Natural killer cell (primary cell): ENCODE results near the gene GCNT3. TPM values are rescaled to one million over a fixed set of nuclear protein-coding genes. Genes with fewer than 3 reads are reported as not detected.

Experiments
- ATAC-seq, 3 donors: fragments of 150-1000 bp in 2 of 3; fragments of 200-7000 bp in 1 of 3; cut with Tn5 transposase; 1 replicate in 1 of 3; 2 replicates in 2 of 3; pipeline ENCODE4 v1.10.0; 2021; ENCODE audit warnings: mild to moderate bottlenecking in 2 of 3, moderate library complexity in 2 of 3
- DNase-seq, 2 donors: peaks; one replicate each; pipeline versions ENCODE4 v3.0.0 to v3.0.0-alpha.2; 2013 to 2021; ENCODE audit warnings: mixed read lengths in 1 of 2
- H3K27ac ChIP-seq: one replicate; pipeline ENCODE4 v1.5.1; 2013; ENCODE audit warnings: mild to moderate bottlenecking, low read length
- H3K27me3 ChIP-seq: one replicate; pipeline ENCODE4 v1.6.1; 2013; ENCODE audit warnings: low read length; ENCODE audit not compliant: control insufficient read depth, insufficient read depth
- H3K36me3 ChIP-seq: one replicate; pipeline ENCODE4 v1.6.1; 2013; ENCODE audit warnings: low read length; ENCODE audit not compliant: control insufficient read depth, insufficient read depth
- H3K4me1 ChIP-seq: one replicate; pipeline ENCODE4 v1.6.1; 2013; ENCODE audit warnings: low read length; ENCODE audit not compliant: control insufficient read depth, insufficient read depth
- H3K4me3 ChIP-seq: one replicate; pipeline ENCODE4 v1.5.1; 2013; ENCODE audit warnings: low read length
- H3K9me3 ChIP-seq: one replicate; pipeline ENCODE4 v1.6.1; 2013; ENCODE audit warnings: low read length; ENCODE audit not compliant: control insufficient read depth, insufficient read depth
- H3K27ac Mint-ChIP-seq, 2 donors: one replicate each; pipeline ENCODE4 v1.8.0; 2022; ENCODE audit warnings: mild to moderate bottlenecking in 2 of 2, mixed read lengths in 2 of 2, moderate library complexity in 1 of 2
- H3K27me3 Mint-ChIP-seq, 2 donors: one replicate each; pipeline ENCODE4 v1.8.0; 2022; ENCODE audit warnings: low read depth in 2 of 2, mixed read lengths in 2 of 2
- H3K36me3 Mint-ChIP-seq: one replicate; pipeline ENCODE4 v1.8.0; 2022; ENCODE audit warnings: mixed read lengths
- H3K4me1 Mint-ChIP-seq, 2 donors: one replicate each; pipeline ENCODE4 v1.8.0; 2022; ENCODE audit warnings: mixed read lengths in 2 of 2
- H3K4me3 Mint-ChIP-seq: one replicate; pipeline ENCODE4 v1.8.0; 2022; ENCODE audit warnings: mild to moderate bottlenecking, moderate library complexity, mixed read lengths
- H3K9me3 Mint-ChIP-seq, 2 donors: one replicate each; pipeline ENCODE4 v1.8.0; 2022; ENCODE audit warnings: mixed read lengths in 2 of 2
- WGBS: methylation state at CpG from one replicate; pipeline ENCODE4 v1.1.7; 2013; ENCODE audit warnings: missing lambda C conversion rate; ENCODE audit not compliant: insufficient coverage; 5-methylcytosine and 5-hydroxymethylcytosine counted together
- intact Hi-C: fragments of 100-400 bp; cut with micrococcal nuclease; formaldehyde crosslinking; loops from one replicate; pipeline ENCODE4 v1.14.2; 2022
- total RNA-seq, 4 donors: library from RNA; stranded (reverse); fragments of 120-200 nt in 1 of 4; gene quantifications; one replicate each; pipeline versions ENCODE4 v1.2.3 to v1.2.4, GENCODE V29; 2013 to 2022
- TF ChIP-seq, protein P1 (sequence below): fragments of 200-600 bp; IDR thresholded peaks from one replicate; pipeline ENCODE4 v1.8.0; 2022; ENCODE audit warnings: antibody characterized with exemption

The GCNT3 gene
- total RNA-seq, 3 donors from 2014 or later (not counting 1 experiment from before 2014, with no cell fraction given) = not detected

DNA sequence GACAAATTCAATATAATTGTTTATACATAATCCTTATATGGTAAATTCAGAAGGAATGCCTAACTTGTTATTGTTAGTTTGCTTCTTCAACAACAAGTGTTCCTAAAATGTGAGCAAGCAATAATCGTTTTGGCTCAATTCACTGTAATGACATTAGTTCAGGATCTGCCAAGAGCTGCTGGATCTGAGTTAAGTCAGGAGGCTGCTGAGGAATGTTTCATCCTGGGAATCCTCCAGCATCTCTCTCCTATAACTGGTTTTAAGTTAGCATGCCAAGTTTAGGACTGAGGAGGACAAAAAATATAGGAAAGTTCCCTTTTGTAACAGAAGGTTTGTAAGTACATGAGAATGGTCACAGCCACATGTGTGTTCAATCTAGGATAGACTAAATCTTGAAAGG is 50.7 kb downstream of the GCNT3 start:
- no peaks in the 10 kb centered on the region for H3K9me3 Mint-ChIP-seq
- TF ChIP-seq, protein P1, sequence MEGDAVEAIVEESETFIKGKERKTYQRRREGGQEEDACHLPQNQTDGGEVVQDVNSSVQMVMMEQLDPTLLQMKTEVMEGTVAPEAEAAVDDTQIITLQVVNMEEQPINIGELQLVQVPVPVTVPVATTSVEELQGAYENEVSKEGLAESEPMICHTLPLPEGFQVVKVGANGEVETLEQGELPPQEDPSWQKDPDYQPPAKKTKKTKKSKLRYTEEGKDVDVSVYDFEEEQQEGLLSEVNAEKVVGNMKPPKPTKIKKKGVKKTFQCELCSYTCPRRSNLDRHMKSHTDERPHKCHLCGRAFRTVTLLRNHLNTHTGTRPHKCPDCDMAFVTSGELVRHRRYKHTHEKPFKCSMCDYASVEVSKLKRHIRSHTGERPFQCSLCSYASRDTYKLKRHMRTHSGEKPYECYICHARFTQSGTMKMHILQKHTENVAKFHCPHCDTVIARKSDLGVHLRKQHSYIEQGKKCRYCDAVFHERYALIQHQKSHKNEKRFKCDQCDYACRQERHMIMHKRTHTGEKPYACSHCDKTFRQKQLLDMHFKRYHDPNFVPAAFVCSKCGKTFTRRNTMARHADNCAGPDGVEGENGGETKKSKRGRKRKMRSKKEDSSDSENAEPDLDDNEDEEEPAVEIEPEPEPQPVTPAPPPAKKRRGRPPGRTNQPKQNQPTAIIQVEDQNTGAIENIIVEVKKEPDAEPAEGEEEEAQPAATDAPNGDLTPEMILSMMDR = no peak
- WGBS = 89% methylated on average over 1 of the region's 1 CpG
- H3K36me3 ChIP-seq = peaks cover 54% of the 10 kb centered on the region
- H3K4me1 ChIP-seq = peaks cover 6% of the 10 kb centered on the region
- H3K4me3 Mint-ChIP-seq = no peak overlapping the region
- no peaks in the 10 kb centered on the region for H3K27me3 Mint-ChIP-seq
- no peaks in the 10 kb centered on the region for H3K9me3 ChIP-seq
- intact Hi-C loops = no loop called here
- ATAC-seq (no peak), DNase-seq (no peak)
- H3K27ac ChIP-seq = no peak overlapping the region
- no peak overlapping the region for H3K27ac Mint-ChIP-seq
- no peak overlapping the region for H3K4me3 ChIP-seq
- H3K4me1 Mint-ChIP-seq = peaks cover 5 to 11% of the 10 kb centered on the region in 2 donors
- H3K36me3 Mint-ChIP-seq = peaks cover 6% of the 10 kb centered on the region
- H3K27me3 ChIP-seq = no peaks in the 10 kb centered on the region

GRCh38 chr15:59668556-59668955 is 57.0 kb downstream of the GCNT3 start:
- intact Hi-C loops = no loop called here
- Histone ChIP-seq H3K4me1 (no peaks in the 10 kb centered on the region), H3K36me3 (peaks cover 74% of the 10 kb centered on the region), H3K27ac (no peak overlapping the region), H3K4me3 (no peak overlapping the region), H3K27me3 (no peaks in the 10 kb centered on the region), H3K9me3 (no peaks in the 10 kb centered on the region)
- no peak overlapping the region for H3K4me3 Mint-ChIP-seq
- 100% methylated on average over 1 of the region's 8 CpGs for WGBS
- no peaks in the 10 kb centered on the region for H3K9me3 Mint-ChIP-seq
- H3K27ac Mint-ChIP-seq = no peak overlapping the region
- DNase-seq (no peak), ATAC-seq (no peak)
- TF ChIP-seq, protein P1 = no peak
- H3K36me3 Mint-ChIP-seq = peaks cover 7% of the 10 kb centered on the region
- H3K27me3 Mint-ChIP-seq = no peaks in the 10 kb centered on the region
- H3K4me1 Mint-ChIP-seq = peaks cover 0 to 9% of the 10 kb centered on the region in 2 donors

Other genes starting within 250 kb of the GCNT3 start
- gene MYO1E, start 238.9 kb upstream of the GCNT3 start, total RNA-seq = 10 to 100 TPM; 16.1 to 39.4 (median 22.7) TPM
- 1 to 10 TPM in 1 of 3 donors, not detected in 2; 1.0 TPM for gene FAM81A, start 173.6 kb upstream of the GCNT3 start, total RNA-seq
- gene GTF2A2, start 45.7 kb downstream of the GCNT3 start, total RNA-seq = 10 to 100 TPM; 34.7 to 57.4 (median 39.0) TPM
- 100 to 1,000 TPM; 103 to 118 (median 105) TPM for gene BNIP2, start 77.5 kb downstream of the GCNT3 start, total RNA-seq